ENCODE results near the gene MRPL12. TPM values are rescaled to one million over a fixed set of nuclear protein-coding genes. Genes with fewer than 3 reads are reported as not detected.

Gene MRPL12
- polyA plus RNA-seq, 3 donors: 21.2 to 57.0 (median 38.3) TPM

GRCh38 chr17:81715872-81716673 lies 12.9 kb downstream of the MRPL12 start:
- Mint-ChIP-seq H3K36me3 (peaks cover 0 to 10% of the 10 kb centered on the region in 2 donors), H3K27me3 (ENCODE audit: low read depth in 3 of 3) (peaks cover 0 to 12% (median 6%) of the 10 kb centered on the region in 3 donors), H3K9me3 (no peaks in the 10 kb centered on the region), H3K4me3 (no peak overlapping the region), H3K27ac (no peak overlapping the region), H3K4me1 (peaks cover 16% of the 10 kb centered on the region)
- no peak overlapping the region for H3K9ac ChIP-seq (ENCODE audit: insufficient read depth, low read length, poor library complexity, severe bottlenecking)
- H3K27ac ChIP-seq (ENCODE audit: low read depth in 1 of 2, low read length in 2 of 2): no peak overlapping the region
- H4K20me1 ChIP-seq (ENCODE audit: insufficient read depth, low read length): no peaks in the 10 kb centered on the region
- no peaks in the 10 kb centered on the region for H3K36me3 ChIP-seq (replicated peaks in 1 of 2; ENCODE audit: control insufficient read depth in 1 of 2, insufficient read depth in 2 of 2, low read length in 2 of 2)
- intact Hi-C loops (cut with micrococcal nuclease): no loop called here
- no peak for TF ChIP-seq CTCF (IDR thresholded peaks at IDR 0.05)
- H3K4me3 ChIP-seq (replicated peaks in 1 of 3; ENCODE audit: low read depth in 2 of 3, low read length in 3 of 3): no peak overlapping the region
- H3K9me3 ChIP-seq (replicated peaks in 1 of 2; ENCODE audit: control insufficient read depth in 1 of 2, insufficient read depth in 1 of 2, low read length in 2 of 2): no peaks in the 10 kb centered on the region
- no peak overlapping the region for H3K4me2 ChIP-seq (replicated peaks; ENCODE audit: extremely low read depth, low read length, poor library complexity, severe bottlenecking)
- no peak for DNase-seq
- peaks cover 0 to 2% of the 10 kb centered on the region in 2 donors for H3K27me3 ChIP-seq (ENCODE audit: control insufficient read depth in 2 of 2, insufficient read depth in 2 of 2, low read length in 2 of 2)
- H3K79me2 ChIP-seq (ENCODE audit: insufficient read depth, low read length): peaks cover 4% of the 10 kb centered on the region
- WGBS (ENCODE audit: insufficient coverage): 95% methylated on average over 43 of the region's 43 CpGs
- H2AFZ ChIP-seq (ENCODE audit: insufficient read depth, low read depth, low read length, poor library complexity, severe bottlenecking): no peak overlapping the region
- peaks cover 12 to 27% of the 10 kb centered on the region in 2 donors for H3K4me1 ChIP-seq (ENCODE audit: control insufficient read depth in 1 of 2, insufficient read depth in 2 of 2, low read length in 2 of 2)

- no peak overlapping the region for H3K4me3 ChIP-seq (replicated peaks in 1 of 3; ENCODE audit: low read depth in 2 of 3, low read length in 3 of 3)
- no peaks in the 10 kb centered on the region for H3K9me3 Mint-ChIP-seq
- peaks cover 11% of the 10 kb centered on the region for H3K4me1 Mint-ChIP-seq
- no peaks in the 10 kb centered on the region for H3K27me3 ChIP-seq (ENCODE audit: control insufficient read depth in 2 of 2, insufficient read depth in 2 of 2, low read length in 2 of 2)
- no peaks in the 10 kb centered on the region for H3K9me3 ChIP-seq (replicated peaks in 1 of 2; ENCODE audit: control insufficient read depth in 1 of 2, insufficient read depth in 1 of 2, low read length in 2 of 2)
- TF ChIP-seq CTCF (IDR thresholded peaks at IDR 0.05): no peak
- H3K4me1 ChIP-seq (ENCODE audit: control insufficient read depth in 1 of 2, insufficient read depth in 2 of 2, low read length in 2 of 2): peaks cover 6 to 21% of the 10 kb centered on the region in 2 donors
- no peak overlapping the region for H3K27ac ChIP-seq (ENCODE audit: low read depth in 1 of 2, low read length in 2 of 2)
- H3K4me2 ChIP-seq (replicated peaks; ENCODE audit: extremely low read depth, low read length, poor library complexity, severe bottlenecking): no peak overlapping the region
- intact Hi-C loops (cut with micrococcal nuclease): no loop called here
- no peaks in the 10 kb centered on the region for H3K36me3 ChIP-seq (replicated peaks in 1 of 2; ENCODE audit: control insufficient read depth in 1 of 2, insufficient read depth in 2 of 2, low read length in 2 of 2)
- no peak overlapping the region for H2AFZ ChIP-seq (ENCODE audit: insufficient read depth, low read depth, low read length, poor library complexity, severe bottlenecking)
- H3K36me3 Mint-ChIP-seq: peaks cover 0 to 10% of the 10 kb centered on the region in 2 donors
- 98% methylated on average over 11 of the region's 12 CpGs for WGBS (ENCODE audit: insufficient coverage)
- peaks cover 4% of the 10 kb centered on the region for H3K79me2 ChIP-seq (ENCODE audit: insufficient read depth, low read length)
- no peak overlapping the region for H3K9ac ChIP-seq (ENCODE audit: insufficient read depth, low read length, poor library complexity, severe bottlenecking)
- H3K27ac Mint-ChIP-seq: no peak overlapping the region
- H3K27me3 Mint-ChIP-seq (ENCODE audit: low read depth in 3 of 3): peaks cover 0 to 9% (median 1%) of the 10 kb centered on the region in 3 donors
- no peak for DNase-seq
- H4K20me1 ChIP-seq (ENCODE audit: insufficient read depth, low read length): no peaks in the 10 kb centered on the region
- no peak overlapping the region for H3K4me3 Mint-ChIP-seq
These were observed 13.5 kb downstream of the MRPL12 start for GRCh38 chr17:81716674-81716996.

Measured in CD14-positive monocyte (primary cell).